ENCODE results near the gene TUBD1. TPM values are rescaled to one million over a fixed set of nuclear protein-coding genes. Genes with fewer than 3 reads are reported as not detected.
A peak's percentile ranks its signal among the peaks of the same experiment; 100 is the strongest.

TUBD1 gene
- total and polyA plus RNA-seq, 2 donors (not counting 1 experiment from before 2014, with no cell fraction given) = 5.7 to 20.0 TPM

- Mint-ChIP-seq H3K9me3 (ENCODE audit: insufficient read depth) (no peaks in the 10 kb centered on the region), H3K4me3 (no peak overlapping the region), H3K27ac (peak overlapping the region; percentile 5), H3K27me3 (no peaks in the 10 kb centered on the region), H3K4me1 (peaks cover 30% of the 10 kb centered on the region)
- H3K4me2 ChIP-seq (replicated peaks; ENCODE audit: low read depth, low read length, poor library complexity, severe bottlenecking) = no peak overlapping the region
- peaks cover 8 to 10% of the 10 kb centered on the region in 2 donors for H3K4me1 ChIP-seq (ENCODE audit: control insufficient read depth in 2 of 2, insufficient read depth in 2 of 2, low read length in 2 of 2)
- no peak overlapping the region for H3K4me3 ChIP-seq (ENCODE audit: control extremely low read depth in 1 of 5, extremely low read depth in 1 of 5, insufficient read depth in 1 of 5, low read depth in 2 of 5, low read length in 4 of 5)
- ChIA-PET CTCF (no interaction called here), POLR2A (no interaction called here)
- no peak for ATAC-seq (ENCODE audit: low read depth)
- WGBS (ENCODE audit: insufficient coverage) = 97% methylated on average over 7 of the region's 8 CpGs
- H3K79me2 ChIP-seq (ENCODE audit: control insufficient read depth, insufficient read depth, low read length) = peaks cover 44% of the 10 kb centered on the region
- intact Hi-C loops (cut with micrococcal nuclease) = no loop called here
- H3K27ac ChIP-seq (ENCODE audit: low read length in 2 of 2) = no peak overlapping the region
- no peaks in the 10 kb centered on the region for H3K9me3 ChIP-seq (ENCODE audit: control extremely low read depth in 1 of 3, control insufficient read depth in 2 of 3, insufficient read depth in 1 of 3, low read length in 2 of 3)
- no peak overlapping the region for H3K9ac ChIP-seq (ENCODE audit: low read length)
- peaks cover 14 to 37% of the 10 kb centered on the region in 2 experiments for H3K36me3 ChIP-seq (replicated peaks in 1 of 2; ENCODE audit: control extremely low read depth in 1 of 2, control insufficient read depth in 1 of 2, extremely low read depth in 1 of 2, insufficient read depth in 2 of 2, low read length in 1 of 2)
- no peaks in the 10 kb centered on the region for H4K20me1 ChIP-seq (ENCODE audit: control insufficient read depth, insufficient read depth, low read length, poor library complexity, severe bottlenecking)
- DNase-seq = no peak
- TF ChIP-seq CTCF (IDR thresholded peaks at IDR 0.05) (no peak), EZH2 (IDR thresholded peaks at IDR 0.05; ENCODE audit: borderline replicate concordance, insufficient read depth, low read depth, low read length, poor library complexity, severe bottlenecking) (no peak)
- no peaks in the 10 kb centered on the region for H3K27me3 ChIP-seq (replicated peaks in 1 of 4; ENCODE audit: control extremely low read depth in 1 of 4, control insufficient read depth in 3 of 4, insufficient read depth in 4 of 4, low read length in 3 of 4)
- no peak overlapping the region for H2AFZ ChIP-seq (ENCODE audit: insufficient read depth, low read depth, low read length, poor library complexity, severe bottlenecking)
These were observed 4.5 kb downstream of the TUBD1 start for GRCh38 chr17:59888145-59888750.

- ChIA-PET POLR2A (interaction anchor here (0.6 to 0.7 kb wide), 2 partner anchors 113 to 180 kb away, joined by 4 to 5 read pairs; no protein-coding TSS in a partner anchor), CTCF (no interaction called here)
- ATAC-seq (ENCODE audit: low read depth) (no peak), DNase-seq (no peak)
- peaks cover 13% of the 10 kb centered on the region for H3K79me2 ChIP-seq (ENCODE audit: control insufficient read depth, insufficient read depth, low read length)
- TF ChIP-seq EZH2 (IDR thresholded peaks at IDR 0.05; ENCODE audit: borderline replicate concordance, insufficient read depth, low read depth, low read length, poor library complexity, severe bottlenecking) (no peak), CTCF (IDR thresholded peaks at IDR 0.05) (no peak)
- no peak overlapping the region for H3K9ac ChIP-seq (ENCODE audit: low read length)
- H3K27ac Mint-ChIP-seq = no peak overlapping the region
- no peaks in the 10 kb centered on the region for H3K4me1 ChIP-seq (ENCODE audit: control insufficient read depth in 2 of 2, insufficient read depth in 2 of 2, low read length in 2 of 2)
- WGBS (ENCODE audit: insufficient coverage) = 100% methylated on average over 7 of the region's 9 CpGs
- intact Hi-C loops (cut with micrococcal nuclease) = no loop called here
- no peak overlapping the region for H3K27ac ChIP-seq (ENCODE audit: low read length in 2 of 2)
- no peak overlapping the region for H3K4me3 ChIP-seq (ENCODE audit: control extremely low read depth in 1 of 5, extremely low read depth in 1 of 5, insufficient read depth in 1 of 5, low read depth in 2 of 5, low read length in 4 of 5)
- no peaks in the 10 kb centered on the region for H4K20me1 ChIP-seq (ENCODE audit: control insufficient read depth, insufficient read depth, low read length, poor library complexity, severe bottlenecking)
- H3K9me3 Mint-ChIP-seq (ENCODE audit: insufficient read depth) = no peaks in the 10 kb centered on the region
- peaks cover 7% of the 10 kb centered on the region for H3K4me1 Mint-ChIP-seq
- H2AFZ ChIP-seq (ENCODE audit: insufficient read depth, low read depth, low read length, poor library complexity, severe bottlenecking) = no peak overlapping the region
- H3K4me3 Mint-ChIP-seq = no peak overlapping the region
- H3K9me3 ChIP-seq (ENCODE audit: control extremely low read depth in 1 of 3, control insufficient read depth in 2 of 3, insufficient read depth in 1 of 3, low read length in 2 of 3) = no peaks in the 10 kb centered on the region
- H3K27me3 ChIP-seq (replicated peaks in 1 of 4; ENCODE audit: control extremely low read depth in 1 of 4, control insufficient read depth in 3 of 4, insufficient read depth in 4 of 4, low read length in 3 of 4) = no peaks in the 10 kb centered on the region
- no peak overlapping the region for H3K4me2 ChIP-seq (replicated peaks; ENCODE audit: low read depth, low read length, poor library complexity, severe bottlenecking)
- no peaks in the 10 kb centered on the region for H3K27me3 Mint-ChIP-seq
- H3K36me3 ChIP-seq (replicated peaks in 1 of 2; ENCODE audit: control extremely low read depth in 1 of 2, control insufficient read depth in 1 of 2, extremely low read depth in 1 of 2, insufficient read depth in 2 of 2, low read length in 1 of 2) = peaks cover 14 to 56% of the 10 kb centered on the region in 2 experiments
These were observed 7.9 kb downstream of the TUBD1 start for GRCh38 chr17:59884861-59885260.
